ENCODE data around the gene SAMD11. TPM values are rescaled to one million over a fixed set of nuclear protein-coding genes. Genes with fewer than 3 reads are reported as not detected.

Gene SAMD11
- total RNA-seq, 1 donor from 2014 or later = 3.7 TPM

- H3K9ac ChIP-seq (ENCODE audit: low read depth in 1 of 3, low read length in 3 of 3) = no peak overlapping the region
- H3K4me3 ChIP-seq (ENCODE audit: low read length in 3 of 3) = no peak overlapping the region
- peaks cover 7 to 47% (median 41%) of the 10 kb centered on the region in 3 donors for H3K4me1 ChIP-seq (ENCODE audit: control insufficient read depth in 3 of 3, insufficient read depth in 3 of 3, low read length in 3 of 3)
- no peak overlapping the region for H3K27ac ChIP-seq (ENCODE audit: low read depth, low read length)
- H3K9me3 ChIP-seq (ENCODE audit: control insufficient read depth in 3 of 3, low read length in 3 of 3) = no peaks in the 10 kb centered on the region
- H3K27me3 ChIP-seq (ENCODE audit: control insufficient read depth in 3 of 3, insufficient read depth in 3 of 3, low read length in 3 of 3) = peaks cover 53 to 70% (median 56%) of the 10 kb centered on the region in 3 donors
- peaks cover 0 to 2% (median 0%) of the 10 kb centered on the region in 3 donors for H3K36me3 ChIP-seq (ENCODE audit: control insufficient read depth in 3 of 3, insufficient read depth in 3 of 3, low read length in 3 of 3)
Measured at GRCh38 chr1:969260-969855, 45.6 kb downstream of the SAMD11 start.

- Histone ChIP-seq H3K27me3 (ENCODE audit: control insufficient read depth in 3 of 3, insufficient read depth in 3 of 3, low read length in 3 of 3) (peaks cover 53 to 71% (median 56%) of the 10 kb centered on the region in 3 donors), H3K9me3 (ENCODE audit: control insufficient read depth in 3 of 3, low read length in 3 of 3) (no peaks in the 10 kb centered on the region), H3K4me1 (ENCODE audit: control insufficient read depth in 3 of 3, insufficient read depth in 3 of 3, low read length in 3 of 3) (peaks cover 7 to 47% (median 41%) of the 10 kb centered on the region in 3 donors), H3K4me3 (ENCODE audit: low read length in 3 of 3) (no peak overlapping the region), H3K9ac (ENCODE audit: low read depth in 1 of 3, low read length in 3 of 3) (no peak overlapping the region), H3K27ac (ENCODE audit: low read depth, low read length) (no peak overlapping the region), H3K36me3 (ENCODE audit: control insufficient read depth in 3 of 3, insufficient read depth in 3 of 3, low read length in 3 of 3) (peaks cover 0 to 1% (median 0%) of the 10 kb centered on the region in 3 donors)
Measured at GRCh38 chr1:970242-970972, 46.7 kb downstream of the SAMD11 start.

- no peak overlapping the region for H3K27ac ChIP-seq (ENCODE audit: low read depth, low read length)
- no peaks in the 10 kb centered on the region for H3K9me3 ChIP-seq (ENCODE audit: control insufficient read depth in 3 of 3, low read length in 3 of 3)
- H3K4me1 ChIP-seq (ENCODE audit: control insufficient read depth in 3 of 3, insufficient read depth in 3 of 3, low read length in 3 of 3) = peaks cover 6 to 47% (median 40%) of the 10 kb centered on the region in 3 donors
- peaks cover 48 to 65% (median 61%) of the 10 kb centered on the region in 3 donors for H3K27me3 ChIP-seq (ENCODE audit: control insufficient read depth in 3 of 3, insufficient read depth in 3 of 3, low read length in 3 of 3)
- H3K4me3 ChIP-seq (ENCODE audit: low read length in 3 of 3) = no peak overlapping the region
- H3K36me3 ChIP-seq (ENCODE audit: control insufficient read depth in 3 of 3, insufficient read depth in 3 of 3, low read length in 3 of 3) = no peaks in the 10 kb centered on the region
- H3K9ac ChIP-seq (ENCODE audit: low read depth in 1 of 3, low read length in 3 of 3) = peak overlapping the region in 1 of 3 donors; percentile 33
Measured at GRCh38 chr1:970973-971730, 47.4 kb downstream of the SAMD11 start.

- no peak overlapping the region for H3K4me3 ChIP-seq (ENCODE audit: low read length in 3 of 3)
- peak overlapping the region in 1 of 3 donors; percentile 33 for H3K9ac ChIP-seq (ENCODE audit: low read depth in 1 of 3, low read length in 3 of 3)
- H3K9me3 ChIP-seq (ENCODE audit: control insufficient read depth in 3 of 3, low read length in 3 of 3) = no peaks in the 10 kb centered on the region
- H3K36me3 ChIP-seq (ENCODE audit: control insufficient read depth in 3 of 3, insufficient read depth in 3 of 3, low read length in 3 of 3) = no peaks in the 10 kb centered on the region
- H3K4me1 ChIP-seq (ENCODE audit: control insufficient read depth in 3 of 3, insufficient read depth in 3 of 3, low read length in 3 of 3) = peaks cover 2 to 41% (median 35%) of the 10 kb centered on the region in 3 donors
- H3K27ac ChIP-seq (ENCODE audit: low read depth, low read length) = no peak overlapping the region
- peaks cover 45 to 63% (median 59%) of the 10 kb centered on the region in 3 donors for H3K27me3 ChIP-seq (ENCODE audit: control insufficient read depth in 3 of 3, insufficient read depth in 3 of 3, low read length in 3 of 3)
Measured at GRCh38 chr1:971751-972506, 48.2 kb downstream of the SAMD11 start.

GRCh38 chr1:972726-973458, 49.2 kb downstream of the SAMD11 start:
- Histone ChIP-seq H3K4me3 (ENCODE audit: low read length in 3 of 3) (peak overlapping the region in 1 of 3 donors; percentile 29), H3K9ac (ENCODE audit: low read depth in 1 of 3, low read length in 3 of 3) (peak overlapping the region; percentile 6 to 70 (median 43)), H3K27me3 (ENCODE audit: control insufficient read depth in 3 of 3, insufficient read depth in 3 of 3, low read length in 3 of 3) (peaks cover 37 to 54% (median 51%) of the 10 kb centered on the region in 3 donors), H3K4me1 (ENCODE audit: control insufficient read depth in 3 of 3, insufficient read depth in 3 of 3, low read length in 3 of 3) (peaks cover 0 to 34% (median 30%) of the 10 kb centered on the region in 3 donors), H3K36me3 (ENCODE audit: control insufficient read depth in 3 of 3, insufficient read depth in 3 of 3, low read length in 3 of 3) (no peaks in the 10 kb centered on the region), H3K27ac (ENCODE audit: low read depth, low read length) (no peak overlapping the region), H3K9me3 (ENCODE audit: control insufficient read depth in 3 of 3, low read length in 3 of 3) (no peaks in the 10 kb centered on the region)

- H3K4me3 ChIP-seq (ENCODE audit: low read length in 3 of 3) = no peak overlapping the region
- H3K36me3 ChIP-seq (ENCODE audit: control insufficient read depth in 3 of 3, insufficient read depth in 3 of 3, low read length in 3 of 3) = peaks cover 0 to 7% (median 0%) of the 10 kb centered on the region in 3 donors
- H3K9ac ChIP-seq (ENCODE audit: low read depth in 1 of 3, low read length in 3 of 3) = peak overlapping the region; percentile 6 to 70 (median 43)
- H3K27ac ChIP-seq (ENCODE audit: low read depth, low read length) = no peak overlapping the region
- peaks cover 5 to 42% (median 31%) of the 10 kb centered on the region in 3 donors for H3K4me1 ChIP-seq (ENCODE audit: control insufficient read depth in 3 of 3, insufficient read depth in 3 of 3, low read length in 3 of 3)
- peaks cover 30 to 51% (median 43%) of the 10 kb centered on the region in 3 donors for H3K27me3 ChIP-seq (ENCODE audit: control insufficient read depth in 3 of 3, insufficient read depth in 3 of 3, low read length in 3 of 3)
- H3K9me3 ChIP-seq (ENCODE audit: control insufficient read depth in 3 of 3, low read length in 3 of 3) = no peaks in the 10 kb centered on the region
Measured at GRCh38 chr1:973459-974292, 50.0 kb downstream of the SAMD11 start.

GRCh38 chr1:974293-974640, 50.5 kb downstream of the SAMD11 start:
- Histone ChIP-seq H3K27me3 (ENCODE audit: control insufficient read depth in 3 of 3, insufficient read depth in 3 of 3, low read length in 3 of 3) (peaks cover 24 to 49% (median 37%) of the 10 kb centered on the region in 3 donors), H3K4me1 (ENCODE audit: control insufficient read depth in 3 of 3, insufficient read depth in 3 of 3, low read length in 3 of 3) (peaks cover 9 to 48% (median 31%) of the 10 kb centered on the region in 3 donors), H3K27ac (ENCODE audit: low read depth, low read length) (no peak overlapping the region)

GRCh38 chr1:974687-975328, 51.1 kb downstream of the SAMD11 start:
- Histone ChIP-seq H3K27me3 (ENCODE audit: control insufficient read depth in 3 of 3, insufficient read depth in 3 of 3, low read length in 3 of 3) (peaks cover 18 to 43% (median 31%) of the 10 kb centered on the region in 3 donors), H3K4me1 (ENCODE audit: control insufficient read depth in 3 of 3, insufficient read depth in 3 of 3, low read length in 3 of 3) (peaks cover 15 to 53% (median 31%) of the 10 kb centered on the region in 3 donors), H3K9ac (ENCODE audit: low read depth in 1 of 3, low read length in 3 of 3) (no peak overlapping the region), H3K36me3 (ENCODE audit: control insufficient read depth in 3 of 3, insufficient read depth in 3 of 3, low read length in 3 of 3) (peaks cover 3 to 18% (median 4%) of the 10 kb centered on the region in 3 donors), H3K27ac (ENCODE audit: low read depth, low read length) (no peak overlapping the region), H3K4me3 (ENCODE audit: low read length in 3 of 3) (no peak overlapping the region), H3K9me3 (ENCODE audit: control insufficient read depth in 3 of 3, low read length in 3 of 3) (no peaks in the 10 kb centered on the region)

More at GRCh38 chr1:974293-974640, 50.5 kb downstream of the SAMD11 start:
- Histone ChIP-seq H3K36me3 (ENCODE audit: control insufficient read depth in 3 of 3, insufficient read depth in 3 of 3, low read length in 3 of 3) (peaks cover 0 to 13% (median 0%) of the 10 kb centered on the region in 3 donors), H3K4me3 (ENCODE audit: low read length in 3 of 3) (no peak overlapping the region), H3K9ac (ENCODE audit: low read depth in 1 of 3, low read length in 3 of 3) (no peak overlapping the region), H3K9me3 (ENCODE audit: control insufficient read depth in 3 of 3, low read length in 3 of 3) (no peaks in the 10 kb centered on the region)
